Breast epithelium (tissue), 3 donors: ENCODE measurements around the gene AHRR.

Experiments
- POLR2A ChIP-seq: fragments of 450-650 bp; IDR thresholded peaks from one replicate; pipeline ENCODE4 v1.6.1; 2016; ENCODE audit warnings: antibody characterized with exemption, mild to moderate bottlenecking, moderate library complexity
- POLR2AphosphoS5 ChIP-seq, 3 donors: sonication (generic); formaldehyde crosslinking; IDR thresholded peaks; one replicate each; pipeline ENCODE4 v1.6.1; 2017; ENCODE audit warnings: antibody characterized with exemption in 3 of 3
- TF ChIP-seq, protein P1 (sequence below), 3 donors: fragments of 450-650 bp; IDR thresholded peaks; one replicate each; pipeline ENCODE4 v1.5.1; 2016 to 2017; ENCODE audit warnings: antibody characterized with exemption in 3 of 3, mild to moderate bottlenecking in 3 of 3, moderate library complexity in 3 of 3

DNA sequence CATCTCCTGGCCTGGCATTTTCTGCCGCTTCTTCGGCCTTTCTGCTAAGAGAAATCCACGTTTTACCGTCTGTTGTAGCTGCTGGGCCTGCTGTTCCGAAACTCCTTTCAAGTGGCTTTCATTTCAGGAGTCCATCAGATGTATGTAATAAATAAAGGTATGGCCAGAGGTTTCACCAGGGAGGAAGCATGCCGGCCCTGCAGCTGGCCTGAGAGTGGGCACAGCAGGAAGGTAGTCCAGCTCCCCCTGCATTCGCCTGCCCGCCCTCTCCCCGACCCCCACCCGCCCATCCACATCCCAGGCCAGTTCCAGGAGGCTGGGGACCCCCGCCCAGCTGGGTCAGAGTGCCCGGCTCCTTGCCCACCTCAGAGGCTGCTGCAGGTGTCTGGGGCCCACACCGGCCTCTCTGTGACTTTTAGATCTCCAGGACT, 75.0 kb downstream of the AHRR start:
- TF ChIP-seq, protein P1, sequence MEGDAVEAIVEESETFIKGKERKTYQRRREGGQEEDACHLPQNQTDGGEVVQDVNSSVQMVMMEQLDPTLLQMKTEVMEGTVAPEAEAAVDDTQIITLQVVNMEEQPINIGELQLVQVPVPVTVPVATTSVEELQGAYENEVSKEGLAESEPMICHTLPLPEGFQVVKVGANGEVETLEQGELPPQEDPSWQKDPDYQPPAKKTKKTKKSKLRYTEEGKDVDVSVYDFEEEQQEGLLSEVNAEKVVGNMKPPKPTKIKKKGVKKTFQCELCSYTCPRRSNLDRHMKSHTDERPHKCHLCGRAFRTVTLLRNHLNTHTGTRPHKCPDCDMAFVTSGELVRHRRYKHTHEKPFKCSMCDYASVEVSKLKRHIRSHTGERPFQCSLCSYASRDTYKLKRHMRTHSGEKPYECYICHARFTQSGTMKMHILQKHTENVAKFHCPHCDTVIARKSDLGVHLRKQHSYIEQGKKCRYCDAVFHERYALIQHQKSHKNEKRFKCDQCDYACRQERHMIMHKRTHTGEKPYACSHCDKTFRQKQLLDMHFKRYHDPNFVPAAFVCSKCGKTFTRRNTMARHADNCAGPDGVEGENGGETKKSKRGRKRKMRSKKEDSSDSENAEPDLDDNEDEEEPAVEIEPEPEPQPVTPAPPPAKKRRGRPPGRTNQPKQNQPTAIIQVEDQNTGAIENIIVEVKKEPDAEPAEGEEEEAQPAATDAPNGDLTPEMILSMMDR (IDR thresholded peaks at IDR 0.05): no peak
- TF ChIP-seq POLR2A (no peak), POLR2AphosphoS5 (IDR thresholded peaks at IDR 0.05) (no peak)
